Fibroblast of the conjunctiva (primary cell): ENCODE measurements around the gene RIMS3.
A peak's percentile ranks its signal among the peaks of the same experiment; 100 is the strongest.

Source experiments
- DNase-seq: peaks from one replicate; pipeline ENCODE4 v3.0.0-alpha.2; 2010; ENCODE audit warnings: low read depth

The RIMS3 gene

DNA sequence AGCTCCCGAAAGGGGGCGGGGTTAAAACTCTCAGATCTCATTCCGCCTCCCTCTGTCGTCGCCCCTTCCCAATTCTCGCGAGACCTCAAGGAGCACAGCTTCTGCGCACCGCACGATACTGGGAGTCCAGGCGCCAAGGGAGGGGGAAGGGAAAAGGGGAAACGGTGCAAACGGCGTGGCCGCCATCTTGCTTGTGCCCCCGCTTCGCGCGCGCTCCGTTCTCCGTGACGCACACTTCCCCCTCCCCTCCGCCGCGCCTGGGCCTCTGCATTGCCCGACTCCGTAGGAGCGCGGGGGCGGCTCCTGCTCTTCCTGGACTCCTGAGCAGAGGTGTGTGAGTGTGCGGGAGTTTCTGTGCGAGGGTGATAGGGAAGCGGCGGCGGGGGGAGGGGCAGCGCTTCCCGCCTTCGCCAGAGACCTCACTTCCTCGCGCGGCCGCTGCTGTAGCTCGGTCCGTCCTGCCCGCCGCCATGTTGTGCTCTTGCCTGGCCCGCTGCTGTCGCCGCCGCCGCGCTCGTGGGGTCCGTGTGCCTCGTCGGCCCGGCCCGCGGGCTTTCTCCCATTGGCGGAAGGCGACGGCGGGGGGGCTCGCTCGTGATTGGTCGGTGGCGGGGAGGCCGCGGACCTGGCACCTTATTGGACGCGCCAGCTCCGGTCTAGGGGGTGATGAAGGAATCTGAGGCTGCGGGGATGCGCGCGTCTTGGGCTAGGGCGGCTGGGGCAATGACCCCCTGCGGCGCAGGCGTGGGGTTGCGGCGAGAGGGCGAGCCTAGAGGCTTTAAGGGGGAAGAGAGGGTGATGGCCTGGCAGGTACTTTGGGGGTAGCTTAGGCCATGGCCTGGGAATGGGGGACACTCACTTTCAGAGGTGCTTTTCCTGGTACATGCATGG lies 26.3 kb upstream of the RIMS3 start, which contains the start of gene NFYC:
NFYC (plus strand) TSS at position 167 of the 891 bp plus-strand sequence. CDS start 47,140 bp downstream, outside the sequence.
- DNase-seq, result peak; percentile 98

- DNase-seq, result no peak
Observed at GRCh38 chr1:40690771-40691537, 25.5 kb upstream of the RIMS3 start.

- no peak for DNase-seq
Observed at GRCh38 chr1:40689737-40690136, 24.3 kb upstream of the RIMS3 start.

- no peak for DNase-seq
Observed at GRCh38 chr1:40687661-40688060, 22.2 kb upstream of the RIMS3 start.

- DNase-seq, result no peak
Observed at GRCh38 chr1:40687059-40687458, 21.6 kb upstream of the RIMS3 start.

GRCh38 chr1:40684669-40685068 lies 19.2 kb upstream of the RIMS3 start:
- no peak for DNase-seq

DNA sequence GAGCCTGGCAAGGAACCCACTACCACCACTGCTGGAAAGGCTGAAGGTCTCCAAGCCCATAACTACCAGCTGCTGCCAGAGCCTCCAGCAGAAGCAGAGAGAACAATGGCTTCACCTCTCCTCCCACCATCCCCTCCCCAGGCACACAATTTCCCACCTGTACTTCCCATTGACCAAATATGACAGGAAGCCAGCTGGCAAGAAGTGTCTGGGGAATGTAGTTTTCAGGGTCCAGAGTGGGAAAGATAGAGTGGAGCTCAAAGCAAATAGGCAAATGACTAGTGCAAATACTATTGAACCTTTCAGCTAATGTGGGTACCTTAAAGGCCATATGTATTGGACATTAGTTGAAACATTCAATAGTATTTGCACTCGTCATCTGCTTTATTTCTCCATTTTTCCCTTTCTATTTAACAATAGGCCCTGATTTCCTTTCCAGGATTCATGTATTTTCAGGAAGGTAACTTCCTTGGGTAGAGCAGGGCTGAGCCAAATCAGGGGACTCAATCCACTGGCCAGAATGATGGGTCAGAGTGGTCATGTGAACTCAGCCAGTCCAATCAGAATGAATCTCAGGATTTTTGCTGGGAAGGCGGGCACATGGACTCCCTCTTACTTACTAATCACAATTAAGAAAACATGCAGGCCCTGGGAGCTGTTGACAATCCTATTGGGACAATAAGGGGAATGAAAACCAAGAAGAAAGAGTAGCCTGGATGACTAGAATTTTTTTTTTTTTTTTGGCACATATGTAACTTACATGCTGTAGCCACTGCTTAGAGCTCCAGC lies 13.9 kb upstream of the RIMS3 start:
- no peak for DNase-seq

DNA sequence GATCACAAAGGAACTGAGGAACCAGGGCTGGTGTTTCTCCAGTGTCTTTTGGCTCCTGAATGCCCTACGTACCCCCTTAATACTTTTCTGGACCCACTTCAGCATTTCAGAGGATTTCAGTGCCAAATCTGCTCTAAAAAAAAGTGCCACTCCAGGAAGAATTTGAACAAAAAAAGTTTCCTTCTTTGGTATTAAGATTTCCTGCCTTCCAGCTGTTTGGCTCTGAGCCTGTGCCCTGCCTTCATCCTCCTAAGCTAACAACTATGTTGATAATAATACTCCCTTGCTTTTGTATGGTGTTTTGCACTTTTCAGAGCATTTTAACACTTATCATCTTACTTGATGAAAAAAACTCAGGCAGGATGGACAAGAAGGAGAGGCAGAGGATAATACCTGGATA lies 11.0 kb upstream of the RIMS3 start:
- DNase-seq, result no peak

- no peak for DNase-seq
Observed at GRCh38 chr1:40673452-40673851, 8.0 kb upstream of the RIMS3 start.

DNA sequence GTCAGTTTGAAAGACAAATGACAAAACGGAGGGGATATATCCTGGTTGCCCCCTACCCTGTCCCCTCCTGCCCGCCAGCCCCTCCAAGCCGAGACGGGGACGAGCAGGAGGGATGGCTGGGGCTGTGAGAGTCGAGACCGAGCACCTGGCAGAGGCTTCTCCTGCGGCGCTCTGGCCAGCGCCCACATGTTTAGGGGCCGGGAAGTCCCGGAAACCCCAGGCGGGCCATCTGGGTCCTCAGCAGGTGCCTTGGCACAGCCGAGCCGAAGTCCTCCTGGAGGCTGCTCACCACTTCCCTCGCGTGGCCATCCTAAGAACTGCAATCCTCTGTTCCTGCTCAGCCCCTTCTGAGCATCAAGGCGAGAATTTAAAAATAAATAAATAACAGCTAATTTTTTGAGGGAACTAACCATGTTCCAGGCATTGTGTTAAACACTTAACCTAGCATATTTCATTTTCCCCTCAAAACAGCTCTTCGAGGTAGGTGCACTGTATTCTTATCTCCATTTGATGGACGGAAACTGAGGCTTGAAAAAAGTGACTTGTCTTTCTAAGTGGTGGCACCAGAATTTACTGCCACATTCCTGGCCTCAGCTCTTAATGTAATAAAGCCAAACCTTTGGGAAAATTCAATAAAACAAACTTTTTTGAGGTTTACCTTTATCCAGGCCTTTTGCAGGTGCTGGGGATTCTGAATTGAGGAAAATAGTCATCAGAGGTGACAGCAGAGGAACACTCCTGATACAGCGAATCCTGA lies 3.5 kb upstream of the RIMS3 start:
- peak; percentile 58 for DNase-seq

DNA sequence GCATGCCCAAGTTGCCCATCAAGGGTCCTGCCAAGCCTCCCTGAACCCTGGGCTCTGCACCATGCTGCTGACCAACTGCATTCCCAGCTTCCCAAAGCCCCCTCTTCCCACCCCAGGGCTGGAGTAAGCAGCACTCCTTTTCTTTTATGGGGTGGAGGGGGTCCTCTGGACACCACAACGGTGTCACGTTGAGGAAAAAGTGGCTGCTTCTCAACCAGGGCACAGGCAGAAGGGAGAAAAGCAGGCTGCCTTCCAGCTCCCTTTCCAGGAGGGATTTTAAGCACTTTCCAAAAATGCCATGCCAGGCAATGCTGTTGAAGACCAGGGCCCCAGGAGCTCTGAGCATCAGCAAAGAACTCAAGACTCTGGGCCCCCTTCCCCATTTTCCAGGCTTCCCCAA lies 691 bp downstream of the RIMS3 start:
- no peak for DNase-seq

DNA sequence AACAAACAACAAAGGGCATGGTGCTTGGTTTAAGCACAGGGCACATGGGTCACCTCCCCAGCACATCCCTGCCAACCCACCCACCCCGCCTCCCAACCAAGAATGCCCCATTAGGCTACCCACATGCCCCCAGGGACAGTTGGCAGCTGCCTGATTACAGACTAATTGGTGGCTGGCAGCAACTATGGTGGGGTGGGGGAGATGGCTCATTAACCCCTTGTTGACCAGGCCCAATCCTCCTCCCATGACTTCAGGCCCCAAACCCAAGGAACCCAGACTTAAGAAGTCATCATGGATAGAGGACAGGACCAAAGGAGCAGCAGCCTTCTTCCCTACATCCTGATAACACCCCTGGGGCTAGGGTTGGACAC lies 1.3 kb downstream of the RIMS3 start:
- DNase-seq, result no peak

DNA sequence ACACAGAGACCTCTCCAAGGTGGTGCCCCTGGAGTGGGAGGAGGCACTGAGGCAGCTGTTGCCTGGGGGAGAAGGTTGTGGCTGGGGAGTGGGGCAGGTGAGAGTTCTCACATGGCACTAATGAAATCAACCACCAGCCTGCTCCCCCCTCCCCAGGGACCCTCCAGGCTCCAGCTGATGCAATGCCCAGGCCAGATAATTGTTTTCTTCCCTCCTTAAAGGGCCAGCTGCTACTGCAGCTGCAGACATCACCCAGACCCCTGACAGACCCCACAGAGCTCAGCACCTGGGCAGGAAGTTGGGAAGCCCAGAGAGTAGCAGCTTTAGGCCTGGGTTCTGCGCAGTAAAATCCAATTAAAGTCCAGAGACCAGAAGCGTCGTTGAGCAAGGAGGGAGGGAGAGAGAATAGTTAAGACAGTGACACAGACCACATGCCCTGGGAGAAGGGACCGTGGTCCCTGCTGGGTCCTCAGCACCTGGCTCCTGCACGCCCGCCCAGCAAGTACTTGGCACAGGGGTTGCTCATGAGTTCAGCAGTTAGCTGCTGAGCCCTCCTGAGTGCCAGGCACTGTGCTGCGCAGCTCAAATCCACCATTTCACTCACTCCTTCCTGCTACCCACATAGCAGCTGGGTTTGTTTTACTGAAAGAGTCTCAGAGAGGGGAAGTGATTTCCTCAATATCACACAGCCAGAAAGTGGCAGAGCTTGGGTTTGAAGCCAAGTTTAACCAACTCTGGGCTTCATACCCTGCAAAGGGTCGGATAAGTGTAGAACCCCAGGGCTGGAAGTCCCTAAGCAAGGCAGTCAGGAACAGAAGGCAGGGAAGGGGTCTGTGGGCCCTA lies 1.9 kb downstream of the RIMS3 start:
- DNase-seq, result no peak

DNA sequence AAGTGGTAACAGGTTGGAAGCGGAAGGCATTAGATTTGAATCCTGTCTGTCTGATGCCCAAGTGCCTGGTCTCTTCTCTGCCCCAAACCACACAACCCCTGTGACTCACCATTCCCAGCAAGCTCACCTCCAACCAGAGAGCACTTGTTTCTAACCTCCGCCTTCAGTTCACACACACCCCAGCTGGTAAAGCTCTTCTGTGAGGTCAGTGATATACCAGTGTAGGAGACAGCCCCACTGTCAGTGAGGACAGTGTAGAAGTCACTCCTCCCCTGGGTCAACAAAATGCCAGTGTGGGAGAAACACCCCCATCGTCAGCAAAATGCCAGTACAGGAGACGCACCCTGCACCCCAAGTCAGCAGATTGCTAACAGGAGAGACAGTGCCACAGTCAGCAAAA lies 2.6 kb downstream of the RIMS3 start:
- DNase-seq, result no peak

DNA sequence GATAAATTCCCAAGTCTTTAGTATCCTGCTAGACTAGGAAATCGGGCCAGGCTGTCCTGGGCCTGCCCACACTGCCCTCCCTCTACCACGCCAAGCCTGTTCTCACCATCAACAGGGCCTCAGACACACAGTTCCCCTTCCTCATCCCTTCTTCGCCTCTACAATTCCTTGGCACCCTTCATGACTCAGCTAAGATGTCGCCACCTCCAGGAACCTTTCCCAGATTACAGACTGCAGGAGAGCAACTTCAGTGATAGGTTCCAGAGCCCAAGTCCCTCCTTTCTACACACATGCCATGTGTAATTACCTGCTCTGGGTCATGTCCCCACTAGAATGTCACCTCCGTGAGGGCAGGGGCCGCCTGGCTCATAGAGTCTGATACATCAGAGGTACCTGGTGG lies 3.3 kb downstream of the RIMS3 start:
- no peak for DNase-seq

- DNase-seq, result no peak
Observed at GRCh38 chr1:40661678-40662077, 3.8 kb downstream of the RIMS3 start.

GRCh38 chr1:40659649-40659947 lies 5.9 kb downstream of the RIMS3 start:
- DNase-seq, result no peak

GRCh38 chr1:40658751-40659648 lies 6.5 kb downstream of the RIMS3 start:
- DNase-seq, result no peak

GRCh38 chr1:40657046-40657445 lies 8.4 kb downstream of the RIMS3 start:
- DNase-seq, result no peak
